Endothelial cell of umbilical vein (primary cell): ENCODE measurements around the gene PDE1A. TPM values are rescaled to one million over a fixed set of nuclear protein-coding genes. Genes with fewer than 3 reads are reported as not detected.

Source experiments
- BruUV-seq: library from RNA; stranded (reverse); fragments of 400-500 nt; replicated peaks from 2 replicates; lab custom pipeline; 2021; lab: Mats Ljungman, UMichigan
- CTCF ChIA-PET: fragments of 300-600, 350-600 bp; sonication (Branson Sonifier 250); formaldehyde crosslinking; loops from one replicate; lab custom pipeline; 2021; ENCODE audit warnings: antibody characterized with exemption, inconsistent platforms; lab: Charles Lee
- POLR2A ChIA-PET: fragments of 300-600, 350-600 bp; sonication (Branson Sonifier 250); formaldehyde crosslinking; loops from one replicate; lab custom pipeline; 2021; ENCODE audit warnings: antibody characterized with exemption, inconsistent platforms; lab: Charles Lee
- DNase-seq: peaks from one replicate; pipeline ENCODE4 v3.0.0-alpha.2; 2011; ENCODE audit warnings: low read depth, low spot score
- FAIRE-seq: peaks from 2 replicates; lab custom pipeline; 2011; peaks lifted over from hg19 to GRCh38; lab: Jason Lieb, UNC
- H2AFZ ChIP-seq: 2 replicates; pipeline ENCODE4 v1.6.0; 2012; ENCODE audit warnings: low read depth, low read length, control low read depth, inconsistent platforms
- H3K27ac ChIP-seq: 2 replicates; pipeline ENCODE4 v1.5.1; 2011; ENCODE audit warnings: low read depth, mild to moderate bottlenecking, control low read depth, low read length, moderate library complexity; ENCODE audit not compliant: insufficient read depth
- H3K27me3 ChIP-seq, 2 experiments: 2 replicates each; pipeline versions ENCODE4 v1.6.0 to v1.6.1; 2011; ENCODE audit warnings: low read length in 2 of 2, mixed read lengths in 1 of 2; ENCODE audit not compliant: control insufficient read depth in 2 of 2, insufficient read depth in 2 of 2
- H3K36me3 ChIP-seq, 2 experiments: 2 replicates in 1 of 2; 3 replicates in 1 of 2; pipeline ENCODE4 v1.5.1; 2011; ENCODE audit warnings: low read length in 2 of 2, mild to moderate bottlenecking in 1 of 2, moderate library complexity in 1 of 2; ENCODE audit not compliant: control insufficient read depth in 2 of 2, insufficient read depth in 2 of 2; ENCODE audit errors: extremely low read depth in 1 of 2
- H3K4me1 ChIP-seq: 3 replicates; pipeline ENCODE4 v1.5.1; 2011; ENCODE audit warnings: mild to moderate bottlenecking, low read length; ENCODE audit not compliant: control insufficient read depth, insufficient read depth; ENCODE audit errors: extremely low read depth
- H3K4me2 ChIP-seq: 2 replicates; pipeline ENCODE4 v1.6.1; 2011; ENCODE audit warnings: low read length, control low read depth, mixed read lengths; ENCODE audit not compliant: insufficient read depth
- H3K4me3 ChIP-seq, 3 experiments: fragments of 200-600 bp in 1 of 3; sonication (generic), shearing (Covaris generic) in 1 of 3; replicated peaks in 1 of 3; 2 replicates each; pipeline ENCODE4 v1.5.1; 2011 to 2016; ENCODE audit warnings: control low read depth in 3 of 3, low read length in 3 of 3, mild to moderate bottlenecking in 2 of 3, inconsistent platforms in 1 of 3, low read depth in 1 of 3, moderate library complexity in 1 of 3; ENCODE audit not compliant: insufficient read depth in 1 of 3
- H3K79me2 ChIP-seq: 2 replicates; pipeline ENCODE4 v1.6.0; 2012; ENCODE audit warnings: low read length, inconsistent platforms; ENCODE audit not compliant: control insufficient read depth, insufficient read depth
- H3K9ac ChIP-seq: replicated peaks from 2 replicates; pipeline ENCODE3; 2011; ENCODE audit warnings: low read length, control low read depth; ENCODE audit not compliant: insufficient read depth; ENCODE audit errors: extremely low read depth
- H3K9me1 ChIP-seq: replicated peaks from 3 replicates; pipeline ENCODE4 v1.6.0; 2011; ENCODE audit warnings: mild to moderate bottlenecking, low read length; ENCODE audit not compliant: control insufficient read depth, insufficient read depth; ENCODE audit errors: extremely low read depth
- H3K9me3 ChIP-seq: replicated peaks from 2 replicates; pipeline ENCODE4 v1.5.1; 2012; ENCODE audit warnings: low read length, inconsistent platforms; ENCODE audit not compliant: control insufficient read depth, insufficient read depth
- H4K20me1 ChIP-seq: replicated peaks from 2 replicates; pipeline ENCODE3; 2011; ENCODE audit warnings: mild to moderate bottlenecking, low read length; ENCODE audit not compliant: control insufficient read depth, insufficient read depth; ENCODE audit errors: extremely low read depth
- FOS ChIP-seq: IDR thresholded peaks from 2 replicates; pipeline ENCODE4 v1.6.1; 2011; ENCODE audit warnings: mild to moderate bottlenecking, low read length, moderate library complexity, borderline replicate concordance; ENCODE audit not compliant: insufficient read depth
- POLR2A ChIP-seq: IDR thresholded peaks from 2 replicates; pipeline ENCODE4 v1.6.1; 2012; ENCODE audit warnings: low read depth, mild to moderate bottlenecking, control low read depth, low read length
- POLR2AphosphoS5 ChIP-seq: IDR thresholded peaks from 2 replicates; pipeline ENCODE4 v1.6.1; 2012; ENCODE audit warnings: low read depth, mild to moderate bottlenecking, control low read depth, low read length, moderate library complexity; ENCODE audit not compliant: insufficient read depth
- dilution Hi-C: fragments of 300-500 bp; cut with MboI; formaldehyde crosslinking; loops from one replicate; pipeline ENCODE4 v1.15.0; 2019; ENCODE audit warnings: low sequenced_read_pairs; ENCODE audit not compliant: extremely low pct_ligation_motif_present
- intact Hi-C: fragments of 100-400 bp; cut with micrococcal nuclease; formaldehyde crosslinking; loops from one replicate; pipeline ENCODE4 v1.10.0; 2022
- polyA plus RNA-seq, 4 experiments: library from polyadenylated mRNA; depleted of rRNA in 3 of 4; stranded (reverse) in 3 of 4; unstranded in 1 of 4; fragments of >200 nt; gene quantifications; 2 replicates each; pipeline versions ENCODE4 v1.2.1 to v1.2.3, GENCODE V29; 2011 to 2012; ENCODE audit warnings: missing spikeins in 1 of 4
- total RNA-seq: library from RNA; stranded (reverse); gene quantifications from 2 replicates; pipeline ENCODE4 v1.2.3, GENCODE V29; 2021
- TF ChIP-seq, protein P1 (sequence below), 2 donors: IDR thresholded peaks; 1 replicate in 1 of 2; 2 replicates in 1 of 2; pipeline ENCODE4 v1.5.1; 2011; ENCODE audit warnings: low read length in 2 of 2, mild to moderate bottlenecking in 2 of 2, moderate library complexity in 2 of 2, control low read depth in 1 of 2, inconsistent platforms in 1 of 2, low read depth in 1 of 2; ENCODE audit not compliant: insufficient read depth in 1 of 2; ENCODE audit errors: extremely low read depth in 1 of 2

Gene PDE1A
- total and polyA plus RNA-seq, 2 donors (not counting 3 experiments of a cell fraction or from before 2014, with no cell fraction given) = 0.43 to 0.49 TPM

GRCh38 chr2:182144776-182145165 lies 282.1 kb downstream of the PDE1A start:
- DNase-seq (peak; percentile 84), FAIRE-seq (peak; percentile 82)
- H4K20me1 ChIP-seq = no peaks in the 10 kb centered on the region
- ChIA-PET CTCF (interaction anchor here (1.1 to 2.6 kb wide), 5 partner anchors 12 to 504 kb away, joined by 3 to 18 read pairs (median 7); no protein-coding TSS in a partner anchor), POLR2A (no interaction called here)
- peak overlapping the region; percentile 91 for H3K27ac ChIP-seq
- H2AFZ ChIP-seq = peak overlapping the region; percentile 84
- no peaks in the 10 kb centered on the region for H3K27me3 ChIP-seq
- no peak overlapping the region for H3K4me3 ChIP-seq
- H3K9me3 ChIP-seq = no peaks in the 10 kb centered on the region
- H3K9me1 ChIP-seq = no peaks in the 10 kb centered on the region
- peaks cover 17% of the 10 kb centered on the region for H3K4me1 ChIP-seq
- H3K79me2 ChIP-seq = no peaks in the 10 kb centered on the region
- no TSS peak for BruUV-seq
- intact Hi-C loops = loop anchor here (1.0 kb wide), 1 partner anchor 11 kb away; no protein-coding TSS in a partner anchor
- dilution Hi-C loops = no loop called here
- no peaks in the 10 kb centered on the region for H3K36me3 ChIP-seq
- TF ChIP-seq POLR2AphosphoS5 = peak; percentile 20
- TF ChIP-seq, protein P1, sequence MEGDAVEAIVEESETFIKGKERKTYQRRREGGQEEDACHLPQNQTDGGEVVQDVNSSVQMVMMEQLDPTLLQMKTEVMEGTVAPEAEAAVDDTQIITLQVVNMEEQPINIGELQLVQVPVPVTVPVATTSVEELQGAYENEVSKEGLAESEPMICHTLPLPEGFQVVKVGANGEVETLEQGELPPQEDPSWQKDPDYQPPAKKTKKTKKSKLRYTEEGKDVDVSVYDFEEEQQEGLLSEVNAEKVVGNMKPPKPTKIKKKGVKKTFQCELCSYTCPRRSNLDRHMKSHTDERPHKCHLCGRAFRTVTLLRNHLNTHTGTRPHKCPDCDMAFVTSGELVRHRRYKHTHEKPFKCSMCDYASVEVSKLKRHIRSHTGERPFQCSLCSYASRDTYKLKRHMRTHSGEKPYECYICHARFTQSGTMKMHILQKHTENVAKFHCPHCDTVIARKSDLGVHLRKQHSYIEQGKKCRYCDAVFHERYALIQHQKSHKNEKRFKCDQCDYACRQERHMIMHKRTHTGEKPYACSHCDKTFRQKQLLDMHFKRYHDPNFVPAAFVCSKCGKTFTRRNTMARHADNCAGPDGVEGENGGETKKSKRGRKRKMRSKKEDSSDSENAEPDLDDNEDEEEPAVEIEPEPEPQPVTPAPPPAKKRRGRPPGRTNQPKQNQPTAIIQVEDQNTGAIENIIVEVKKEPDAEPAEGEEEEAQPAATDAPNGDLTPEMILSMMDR (IDR thresholded peaks at IDR 0.05; ENCODE audit: extremely low read depth in 1 of 2, insufficient read depth in 1 of 2, low read depth in 1 of 2, low read length in 2 of 2) = no peak
- peak; percentile 58 for TF ChIP-seq FOS
- no peak for TF ChIP-seq POLR2A
- peak overlapping the region; percentile 63 for H3K4me2 ChIP-seq
- peak overlapping the region; percentile 28 for H3K9ac ChIP-seq
